GM04503 (cell line): ENCODE measurements around the gene USP34.
A peak's percentile ranks its signal among the peaks of the same experiment; 100 is the strongest.

ENCODE experiments used
- DNase-seq: peaks from one replicate; pipeline ENCODE4 v3.0.0-alpha.2; 2012; ENCODE audit warnings: low read depth

Gene USP34

DNA sequence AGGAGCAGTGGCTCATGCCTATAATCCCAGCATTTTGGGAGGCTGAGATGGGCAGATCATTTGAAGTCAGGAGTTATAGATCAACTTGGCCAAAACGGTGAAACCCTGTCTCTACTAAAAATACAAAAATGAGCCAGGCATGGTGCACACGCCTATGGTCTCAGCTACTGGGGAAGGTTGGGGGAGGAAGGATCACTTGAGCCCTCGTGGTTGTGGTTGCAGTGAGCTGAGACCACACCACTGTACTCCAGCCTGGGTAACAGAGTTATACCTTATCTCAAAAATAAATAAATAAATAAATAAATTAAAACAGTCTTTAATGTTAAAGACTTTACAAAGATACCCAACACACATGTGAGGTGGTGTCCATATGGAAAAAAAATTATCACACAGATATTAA, 174.9 kb downstream of the USP34 start:
- no peak for DNase-seq

DNA sequence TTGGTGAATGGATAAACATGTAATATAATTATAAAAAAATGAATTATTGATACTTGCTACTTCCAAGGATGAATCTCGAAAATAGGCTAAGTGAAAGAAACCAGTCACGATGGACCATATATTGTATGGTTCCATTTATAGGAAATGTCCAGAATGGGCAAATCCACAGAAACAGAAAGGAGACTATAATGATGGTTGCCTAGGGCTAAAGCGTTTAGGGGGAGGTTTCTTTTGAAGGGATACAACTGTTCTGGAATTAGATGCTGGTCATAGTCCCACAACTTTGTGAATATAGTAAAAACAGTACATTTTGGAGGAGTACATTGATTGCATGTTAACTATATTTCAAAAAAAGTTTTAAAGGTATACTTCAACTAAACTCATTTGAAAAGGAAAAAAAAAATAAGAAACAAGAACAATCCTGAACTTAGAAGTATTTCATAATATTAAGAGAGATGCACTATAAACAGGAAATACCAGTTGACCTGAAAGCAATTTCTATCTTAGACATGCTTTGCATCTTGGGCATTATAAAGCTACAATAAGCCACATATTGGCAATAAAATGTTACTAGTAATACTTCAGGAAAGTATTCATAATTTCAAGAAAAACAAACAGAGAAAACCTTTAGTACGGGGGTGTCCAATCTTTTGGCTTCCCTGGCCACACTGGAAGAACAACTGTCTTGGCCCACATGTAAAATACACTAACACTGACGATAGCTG, 178.9 kb downstream of the USP34 start:
- peak; percentile 0 for DNase-seq

DNA sequence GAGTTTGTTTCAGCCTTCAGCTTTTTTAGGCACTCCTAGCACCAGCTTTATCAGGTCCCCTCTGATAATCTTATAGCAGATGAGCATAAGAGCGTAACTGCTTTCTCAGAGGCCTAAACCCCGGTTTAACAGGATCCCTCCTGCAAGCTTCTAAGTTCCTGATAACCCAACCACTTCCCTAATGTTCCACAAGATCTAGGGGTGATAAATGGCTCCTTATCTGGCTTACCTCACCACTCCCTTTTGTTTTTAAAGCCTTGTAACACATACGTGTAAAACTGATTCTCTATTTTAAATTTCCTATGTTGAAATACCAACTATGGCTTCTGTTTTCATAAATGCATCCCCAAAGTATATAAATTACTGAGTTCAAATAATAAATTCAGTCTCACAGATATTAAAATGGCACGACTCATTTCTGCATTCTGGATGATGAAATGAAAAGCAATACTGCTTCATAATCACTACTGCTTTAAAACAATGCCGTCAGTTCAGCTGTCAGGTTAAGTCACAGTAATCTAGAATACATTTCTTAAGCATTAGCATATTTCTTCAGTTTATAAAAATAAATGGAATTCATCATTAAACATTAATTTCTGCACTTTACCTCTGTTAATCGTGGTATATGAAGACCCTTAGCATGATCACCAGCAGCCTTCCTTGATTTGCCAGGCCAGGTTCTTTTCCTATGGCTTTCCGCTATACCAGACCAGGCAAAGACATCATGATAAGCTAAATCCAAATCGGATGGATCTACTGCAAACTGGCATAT, 182.6 kb downstream of the USP34 start:
- no peak for DNase-seq

DNA sequence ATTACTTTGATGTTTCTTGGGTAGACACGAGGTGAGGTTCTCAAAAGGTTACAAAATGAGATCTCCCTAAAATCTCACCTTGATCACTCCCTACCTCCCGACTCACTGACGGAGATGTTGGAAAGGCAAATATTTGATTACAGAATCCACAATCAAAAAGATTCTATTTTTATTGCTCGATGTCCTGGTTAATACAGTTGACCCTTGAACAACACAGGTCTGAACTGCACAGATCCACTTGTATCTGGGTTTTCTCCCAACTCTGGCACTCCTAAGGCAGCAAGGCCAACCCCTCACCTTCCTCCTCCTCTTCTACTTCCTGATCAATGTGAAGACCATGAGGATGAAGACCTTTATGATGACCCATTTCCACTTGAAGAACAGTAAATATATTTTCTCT, 183.6 kb downstream of the USP34 start:
- DNase-seq = no peak

DNA sequence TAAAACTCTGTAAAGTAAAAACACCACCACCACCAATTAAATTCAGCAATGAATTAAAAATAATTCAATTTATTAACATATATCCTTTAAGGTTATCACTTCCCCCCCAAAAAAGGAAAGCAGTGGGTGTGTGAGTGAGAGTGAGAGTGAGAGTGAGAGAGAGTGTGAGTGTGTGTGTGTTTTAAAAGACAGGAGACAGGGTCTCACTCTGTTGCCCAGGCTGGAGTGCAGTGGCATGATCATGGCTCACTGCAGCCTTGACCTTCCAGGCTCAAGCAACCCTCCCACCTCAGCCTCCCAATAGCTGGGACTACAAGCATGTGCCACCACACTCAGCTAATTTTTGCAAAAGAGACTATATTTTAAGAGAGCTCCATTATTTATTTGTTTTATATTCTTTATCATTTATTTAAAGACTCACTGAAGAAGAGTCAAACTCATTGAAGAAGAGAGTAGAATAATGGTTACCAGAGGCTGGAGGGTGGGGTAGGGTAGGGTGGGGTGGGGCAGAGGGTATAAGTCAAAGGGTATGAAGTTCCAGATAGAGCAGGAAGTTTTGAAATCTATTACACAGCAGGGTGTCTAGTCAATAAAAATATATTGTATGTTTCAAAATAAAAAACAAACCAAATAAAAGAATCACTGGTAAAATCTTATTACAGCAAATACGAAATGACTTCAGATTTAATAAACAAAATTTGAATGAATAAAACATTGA, 187.3 kb downstream of the USP34 start:
- DNase-seq = no peak

DNA sequence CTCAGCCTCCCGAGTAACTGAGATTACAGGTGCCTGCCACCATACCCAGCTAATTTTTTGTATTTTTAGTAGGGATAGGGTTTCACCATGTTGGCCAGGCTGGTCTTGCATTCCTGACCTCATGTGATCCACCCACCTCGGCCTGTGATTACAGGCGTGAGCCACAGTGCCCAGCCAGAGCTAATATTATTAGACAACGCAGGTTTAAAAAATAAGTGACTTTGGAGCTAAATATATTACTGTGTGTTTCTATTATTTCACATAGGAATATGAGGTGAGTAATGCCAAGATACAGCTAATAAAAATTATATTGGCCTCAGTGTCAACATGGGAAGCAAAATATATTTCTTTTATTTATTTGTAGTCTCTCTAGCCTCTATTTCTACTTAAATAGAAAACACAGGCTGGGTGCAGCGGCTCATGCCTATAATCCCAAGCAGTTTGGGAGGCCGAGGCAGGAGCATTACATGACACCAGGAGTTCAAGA, 188.7 kb downstream of the USP34 start:
- no peak for DNase-seq

DNA sequence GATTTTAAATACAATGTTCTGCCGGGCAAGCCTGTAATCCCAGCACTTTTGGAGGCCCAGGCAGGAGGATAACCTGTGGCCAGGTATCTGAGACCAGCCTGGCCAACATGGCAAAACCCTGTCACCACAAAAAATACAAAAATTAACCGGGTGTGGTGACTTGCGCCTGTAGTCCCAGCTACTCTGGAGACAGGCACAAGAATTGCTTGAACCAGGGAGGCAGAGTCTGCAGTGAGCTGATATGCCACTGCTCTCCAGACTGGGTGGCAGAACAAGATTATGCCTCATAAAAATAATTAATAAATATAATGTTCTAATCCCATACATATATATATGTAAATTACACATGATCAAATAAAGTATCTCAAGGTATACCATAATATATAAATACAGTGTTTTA, 189.6 kb downstream of the USP34 start:
- DNase-seq = no peak

DNA sequence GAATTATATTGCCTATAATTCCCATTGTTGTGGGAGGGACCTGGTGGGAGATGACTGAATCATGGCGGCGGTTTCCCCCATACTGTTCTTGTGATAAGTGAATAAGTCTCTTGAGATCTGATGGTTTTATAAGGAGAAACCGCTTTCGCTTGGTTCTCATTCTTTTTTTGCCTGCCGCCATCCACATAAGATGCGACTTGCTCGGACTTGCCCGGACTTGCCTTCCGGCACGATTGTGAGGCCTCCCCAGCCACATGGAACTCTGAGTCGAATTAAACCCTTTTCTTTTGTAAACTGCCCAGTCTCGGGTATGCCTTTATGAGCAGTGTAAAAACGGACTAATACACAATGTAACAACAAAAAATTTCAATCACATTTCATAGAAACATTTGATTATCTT, 193.1 kb downstream of the USP34 start:
- DNase-seq = no peak

DNA sequence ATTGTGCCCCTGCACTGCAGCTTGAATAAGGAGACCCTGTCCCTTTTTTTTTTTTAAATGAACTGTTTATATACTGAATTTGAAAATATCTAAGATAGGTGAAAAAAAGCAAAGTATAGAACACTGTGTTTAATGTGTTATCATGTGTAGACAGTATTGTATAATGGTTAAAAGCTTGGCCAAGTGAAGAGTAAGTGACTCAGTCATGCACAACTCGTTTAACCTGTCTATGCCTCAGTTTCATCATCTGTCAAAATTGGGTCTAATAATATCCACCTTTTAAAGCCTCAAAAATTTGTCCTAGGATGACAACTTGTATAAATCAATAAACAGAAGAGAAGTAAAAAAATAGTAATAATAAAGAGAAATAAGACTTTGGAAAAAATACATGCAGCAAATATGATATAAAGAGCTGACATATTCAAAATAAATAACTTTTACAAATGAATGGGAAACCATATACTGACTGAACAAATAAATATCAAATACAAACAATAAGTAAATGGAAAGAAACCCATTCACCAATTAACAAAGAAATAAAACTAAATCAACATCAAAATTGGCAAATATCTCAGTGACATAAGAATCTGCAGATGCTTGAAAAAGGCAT, 195.2 kb downstream of the USP34 start:
- no peak for DNase-seq

DNA sequence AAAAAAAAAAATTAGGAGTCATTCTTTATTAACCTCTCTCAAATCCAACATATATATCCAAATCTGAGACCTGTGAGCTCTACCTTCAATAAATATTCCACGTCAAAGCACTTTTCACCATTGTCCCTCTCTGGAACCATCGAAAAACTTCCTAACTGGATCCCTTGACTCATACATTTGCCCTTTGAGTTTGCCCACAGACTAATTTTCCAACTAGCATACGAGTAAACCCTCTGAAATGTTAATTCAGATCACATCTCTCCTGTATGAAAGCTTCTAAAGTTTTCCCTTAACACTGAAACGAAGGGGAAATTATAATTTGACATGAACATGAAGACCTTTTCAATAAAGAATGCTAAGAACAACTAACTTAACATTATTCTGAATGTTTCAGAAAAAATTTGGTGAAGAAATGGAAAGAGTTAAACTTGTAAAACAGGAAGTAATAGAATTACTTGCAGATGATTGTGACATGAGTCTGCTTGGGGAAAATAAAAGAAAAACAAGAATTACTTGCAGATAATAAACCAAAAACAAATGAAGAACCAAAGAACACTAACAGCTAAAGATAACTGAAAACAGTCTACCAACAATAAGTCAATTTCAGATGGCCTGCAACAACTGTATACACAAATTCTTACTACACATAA, 198.3 kb downstream of the USP34 start:
- DNase-seq = no peak

DNA sequence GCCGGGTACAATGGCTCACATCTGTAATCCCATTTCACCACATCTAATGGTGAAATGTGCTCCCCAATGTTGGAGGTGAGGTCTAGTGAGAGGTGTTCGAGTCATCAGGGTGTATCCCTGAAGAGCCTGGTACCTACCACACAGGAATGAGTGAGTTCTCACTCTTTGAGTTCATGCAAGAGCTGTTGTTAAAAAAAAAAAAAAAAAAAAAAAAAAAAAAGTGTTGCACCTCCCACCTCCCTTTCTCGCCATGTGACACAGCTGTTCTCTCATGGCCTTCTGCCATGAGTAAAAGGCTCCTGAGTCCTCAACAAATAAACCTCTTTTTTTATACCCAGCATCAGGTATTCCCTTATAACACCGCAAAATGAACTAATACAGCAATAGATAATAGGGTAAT, 202.6 kb downstream of the USP34 start:
- DNase-seq = no peak

DNA sequence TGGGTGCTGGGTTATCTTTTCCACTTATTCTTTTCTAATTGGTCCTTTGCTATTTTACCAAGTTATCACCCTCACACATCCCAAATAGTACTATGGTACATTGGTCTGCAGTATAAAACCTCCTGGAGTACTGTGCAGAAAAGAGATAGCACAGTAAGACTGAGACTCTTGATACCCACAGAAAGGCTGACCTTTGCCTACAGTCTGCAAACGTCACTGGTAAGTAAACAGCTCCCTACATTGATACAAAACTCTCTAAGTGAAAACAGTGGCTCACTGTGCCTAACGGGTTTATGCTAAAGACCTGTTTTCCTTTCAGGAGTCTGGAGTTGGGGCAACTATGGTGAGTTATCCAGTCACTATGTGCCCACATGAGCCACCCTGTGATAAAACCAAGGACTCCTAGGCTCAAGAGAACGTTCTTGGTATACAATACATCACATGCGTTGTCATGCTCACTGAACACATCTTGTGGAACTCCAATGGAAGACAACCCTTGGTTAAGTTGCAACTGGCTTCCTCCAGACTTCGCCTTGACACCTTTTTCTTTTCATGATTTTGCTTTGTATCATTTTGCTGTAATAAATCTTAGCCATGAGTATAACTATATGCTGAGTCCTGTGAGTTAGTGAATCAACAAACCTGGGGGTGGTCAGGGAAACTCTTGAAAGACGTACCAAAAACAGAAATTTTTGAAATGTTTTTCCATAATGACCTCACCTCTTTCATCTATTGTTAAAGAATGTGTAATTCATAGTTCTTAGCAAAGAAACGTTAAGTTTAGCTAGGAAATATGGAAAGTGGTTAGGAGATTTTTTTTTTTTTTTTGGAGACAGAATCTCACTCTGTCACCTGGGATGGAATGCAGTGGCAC, 204.0 kb downstream of the USP34 start:
- no peak for DNase-seq

DNA sequence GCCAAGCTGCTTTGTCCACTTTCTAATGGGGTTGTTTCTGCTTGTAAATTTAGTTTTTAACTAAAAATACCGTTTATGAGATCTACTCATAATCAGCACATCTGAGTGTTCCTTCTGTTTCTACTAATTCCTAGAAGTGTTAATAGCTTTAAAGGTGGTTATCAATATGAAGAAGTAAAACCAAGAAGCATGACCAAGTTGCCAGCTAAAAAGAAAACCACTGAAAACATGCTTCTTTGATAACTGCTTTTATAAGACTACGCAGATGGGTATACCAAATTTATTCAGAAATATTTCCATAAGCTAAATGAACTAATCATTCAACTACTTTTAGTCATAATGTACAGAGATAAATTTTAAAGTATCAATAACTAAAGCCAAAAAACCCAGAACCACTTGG, 207.1 kb downstream of the USP34 start:
- no peak for DNase-seq

DNA sequence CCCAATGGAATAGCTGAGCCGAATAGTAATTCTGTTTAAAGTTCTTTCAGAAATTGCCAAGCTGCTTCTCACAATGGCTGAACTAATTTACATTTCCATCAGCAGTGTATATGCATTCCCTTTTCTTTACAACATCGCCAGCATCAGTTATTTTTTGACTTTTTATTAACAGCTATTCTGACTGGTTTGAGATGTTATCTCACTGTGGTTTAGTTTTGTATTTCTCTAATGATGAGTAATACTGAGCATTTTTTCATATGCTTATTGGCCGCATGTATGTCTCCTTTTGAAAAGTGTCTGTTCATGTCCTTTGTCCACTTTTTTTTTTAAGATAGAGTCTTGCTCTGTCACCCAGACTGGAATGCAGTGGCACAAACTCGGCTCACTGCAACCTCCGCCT, 208.2 kb downstream of the USP34 start:
- DNase-seq = no peak

DNA sequence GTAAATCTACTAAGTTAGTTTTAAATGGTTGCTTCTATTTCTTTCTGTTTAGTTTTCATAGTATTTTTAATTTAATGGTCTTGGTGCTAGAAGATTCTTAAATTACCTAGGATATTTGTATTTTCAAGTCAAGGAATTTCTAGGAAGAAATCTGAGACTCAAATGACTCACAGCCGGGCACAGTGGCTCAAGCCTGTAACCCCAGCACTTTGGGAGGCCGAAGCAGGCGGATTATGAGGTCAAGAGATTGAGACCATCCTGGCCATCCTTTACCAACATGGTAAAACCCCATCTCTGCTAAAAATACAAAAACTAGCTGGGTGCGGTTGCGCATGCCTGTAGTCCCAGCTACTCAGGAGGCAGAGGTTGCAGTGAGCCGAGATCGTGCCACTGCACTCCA, 213.4 kb downstream of the USP34 start:
- no peak for DNase-seq

DNA sequence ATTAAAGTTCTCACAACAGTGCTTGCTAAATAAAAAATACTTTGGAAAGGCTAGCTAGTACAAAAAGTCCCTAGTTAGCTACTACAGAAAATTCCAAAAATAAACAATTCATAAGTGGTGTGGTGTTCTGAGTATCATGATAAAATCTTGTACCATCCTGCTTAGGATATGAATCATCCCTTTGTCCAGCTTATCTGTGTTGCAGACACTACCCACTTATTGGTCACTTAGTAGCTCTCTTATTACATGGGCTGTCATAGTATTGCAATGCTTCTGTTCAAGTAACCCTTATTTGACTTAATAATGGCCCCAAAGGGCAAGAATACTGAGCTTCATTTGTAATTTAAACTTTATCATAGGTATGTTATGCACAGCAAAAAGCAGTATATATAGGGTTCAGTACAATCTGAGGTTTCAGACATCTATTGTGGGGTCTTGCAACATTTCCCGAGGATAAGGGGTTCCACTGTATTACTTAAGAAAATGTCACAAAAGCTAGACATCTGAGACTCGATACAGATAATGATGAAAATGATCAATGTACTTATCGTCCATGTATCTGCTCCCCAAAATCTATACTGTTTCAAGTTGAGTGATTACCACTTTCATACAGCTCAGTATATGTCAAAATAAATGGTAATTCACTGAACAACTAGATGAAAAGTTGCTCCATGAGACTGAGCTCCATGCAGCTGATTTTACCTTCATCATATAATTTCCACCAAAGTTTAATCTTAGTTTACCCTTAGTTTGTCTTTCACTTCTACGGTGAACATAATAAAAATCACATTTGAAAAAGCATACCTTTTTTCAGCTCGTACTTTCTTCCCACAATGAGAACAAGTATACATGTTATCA, 215.1 kb downstream of the USP34 start:
- DNase-seq = peak; percentile 34

DNA sequence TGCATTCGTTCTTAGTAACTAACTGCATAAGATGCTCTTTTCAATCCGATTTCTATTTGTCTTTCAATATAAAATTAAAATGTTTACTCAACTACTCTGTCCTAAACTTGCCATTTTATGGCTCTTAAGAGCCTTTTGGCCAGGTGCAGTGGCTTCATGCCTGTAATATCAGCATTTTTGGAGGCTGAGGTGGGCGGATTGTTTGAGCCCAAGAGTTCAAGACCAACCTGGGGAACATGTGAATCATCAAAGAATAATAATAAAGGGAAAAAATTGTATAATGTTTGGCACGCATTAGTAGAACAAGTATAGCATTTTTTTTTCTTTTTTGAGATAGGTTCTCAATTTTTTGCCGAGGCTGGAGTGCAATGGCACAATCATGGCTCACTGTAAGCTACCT, 216.4 kb downstream of the USP34 start:
- DNase-seq = no peak

DNA sequence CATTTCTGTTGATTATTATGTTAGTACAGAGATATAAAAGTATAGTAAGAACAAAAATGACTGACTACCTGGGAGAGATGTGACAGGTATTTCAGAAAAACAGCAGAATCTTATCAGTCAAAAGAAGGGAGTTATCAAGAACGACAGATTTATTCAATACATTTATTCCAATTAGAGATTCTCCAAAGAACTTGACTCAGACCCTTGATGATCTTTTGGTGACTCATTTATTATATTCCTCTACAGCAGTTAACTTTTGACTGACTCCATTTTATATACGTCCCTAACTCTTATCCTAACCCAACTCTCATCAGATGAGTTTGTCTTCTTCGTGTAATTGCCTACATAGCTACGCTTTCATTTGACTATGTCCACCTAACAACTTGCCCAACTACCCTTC, 217.8 kb downstream of the USP34 start:
- DNase-seq = no peak

DNA sequence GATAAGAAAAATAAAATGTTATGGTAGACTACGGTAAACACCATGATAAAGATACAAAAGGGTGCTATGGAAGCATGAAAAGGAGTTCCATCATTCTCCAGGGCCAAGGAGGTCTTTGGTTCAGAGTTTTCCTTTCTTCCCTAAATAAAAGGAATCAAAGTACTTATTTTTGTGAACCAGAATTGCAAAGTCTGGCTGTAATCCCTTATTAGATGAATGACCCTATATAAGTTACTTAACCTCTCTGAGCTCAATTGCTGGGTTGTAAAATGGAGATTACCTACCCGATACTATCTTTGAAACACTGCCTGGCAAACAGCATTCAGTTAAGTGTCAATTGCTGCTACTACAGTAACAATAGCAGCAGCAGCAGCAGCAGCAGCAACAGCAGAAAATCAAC, 218.9 kb downstream of the USP34 start:
- DNase-seq = no peak

DNA sequence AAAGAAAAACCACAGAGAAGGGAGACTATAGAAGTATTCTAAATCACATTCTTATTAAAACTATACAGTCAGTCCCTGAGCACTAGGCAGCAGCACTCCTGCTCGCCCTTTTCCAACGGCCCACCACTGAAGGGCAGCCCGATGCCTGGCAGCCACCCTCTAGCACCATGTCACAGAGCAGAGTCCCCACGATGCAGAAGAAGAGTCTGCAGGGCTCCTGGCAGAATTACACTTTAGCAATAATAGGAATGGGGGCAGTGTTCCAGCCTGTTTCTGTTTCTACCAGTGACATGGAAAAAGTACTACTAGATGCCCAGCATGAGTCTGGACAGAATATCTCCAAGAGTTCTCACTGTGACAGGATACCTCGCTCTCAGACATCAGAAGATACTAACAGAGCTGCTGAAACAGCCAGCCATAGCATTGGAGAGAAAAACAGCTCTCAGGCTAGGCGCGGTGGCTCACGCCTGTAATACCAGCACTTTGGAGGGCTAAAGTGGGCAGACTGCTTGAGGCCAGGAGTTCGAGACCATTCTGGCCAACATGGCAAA, 221.3 kb downstream of the USP34 start:
- no peak for DNase-seq
